GM12872 (cell line): ENCODE results near the gene RAB39A.

Experiments used
- CTCF ChIP-seq: IDR thresholded peaks from 3 replicates; pipeline ENCODE4 v1.5.1; 2011; ENCODE audit warnings: low read depth, mild to moderate bottlenecking, low read length, moderate library complexity; ENCODE audit not compliant: insufficient read depth

The RAB39A gene

GRCh38 chr11:107953446-107953845 lies 25.2 kb downstream of the RAB39A start:
- TF ChIP-seq CTCF, result no peak

GRCh38 chr11:107956543-107956942 lies 28.3 kb downstream of the RAB39A start:
- no peak for TF ChIP-seq CTCF

- no peak for TF ChIP-seq CTCF
Measured at GRCh38 chr11:107957109-107957588, 28.9 kb downstream of the RAB39A start.

- no peak for TF ChIP-seq CTCF
Measured at GRCh38 chr11:107961480-107961879, 33.2 kb downstream of the RAB39A start.

GRCh38 chr11:107962181-107962580 lies 33.9 kb downstream of the RAB39A start:
- no peak for TF ChIP-seq CTCF

- no peak for TF ChIP-seq CTCF
Measured at GRCh38 chr11:107963091-107963490, 34.8 kb downstream of the RAB39A start.

- no peak for TF ChIP-seq CTCF
Measured at GRCh38 chr11:107969219-107969618, 41.0 kb downstream of the RAB39A start.

- TF ChIP-seq CTCF, result no peak
Measured at GRCh38 chr11:107970049-107970448, 41.8 kb downstream of the RAB39A start.
